GM19395 (cell line): ENCODE results near the gene ZAR1L.

Source experiments
- ATAC-seq: cut with Tn5 transposase; IDR thresholded peaks from one replicate; pipeline ENCODE4 v1.9.1; 2021; ENCODE audit warnings: mild to moderate bottlenecking, moderate library complexity; ENCODE audit not compliant: unreplicated experiment

The ZAR1L gene

DNA sequence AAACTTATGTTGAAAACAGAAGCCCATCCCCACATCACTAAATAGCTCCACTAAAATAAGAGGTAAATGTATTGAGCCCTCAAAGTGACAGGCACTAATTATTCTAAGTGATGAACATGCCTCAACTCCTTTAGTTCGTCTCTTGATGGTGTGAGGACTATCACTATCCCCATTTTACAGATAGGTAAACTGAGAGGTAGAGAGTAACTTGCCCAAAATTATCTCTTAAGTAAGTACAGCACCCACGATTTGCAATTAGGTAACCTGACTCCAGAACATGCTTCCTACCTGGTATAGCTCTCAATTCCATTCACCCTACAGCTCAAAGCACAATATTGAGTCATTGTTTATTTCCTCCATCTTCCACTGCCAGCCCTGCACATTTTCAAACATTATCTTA, 12.7 kb downstream of the ZAR1L start:
- no peak for ATAC-seq

GRCh38 chr13:32300920-32301319, 14.2 kb downstream of the ZAR1L start:
- no peak for ATAC-seq

DNA sequence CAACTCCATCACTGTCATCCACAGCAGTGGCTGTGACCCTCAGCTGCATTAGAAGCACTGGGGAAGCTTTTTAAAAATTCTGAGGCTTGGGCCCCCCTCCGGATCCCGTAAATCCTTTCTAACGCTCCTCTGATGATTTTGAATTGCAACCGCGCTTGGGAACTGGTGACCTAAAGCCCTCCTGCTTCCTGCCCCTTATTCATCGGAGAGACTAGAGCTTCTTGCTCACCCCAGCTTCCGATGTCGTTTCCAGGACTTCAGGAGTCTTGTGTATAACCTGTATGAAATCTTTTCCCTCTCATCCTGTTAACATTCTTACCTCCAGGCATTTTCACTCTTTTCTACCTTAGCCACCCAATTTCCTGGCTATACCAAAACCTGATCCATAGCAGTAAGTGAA, 14.8 kb downstream of the ZAR1L start:
- ATAC-seq, result no peak

DNA sequence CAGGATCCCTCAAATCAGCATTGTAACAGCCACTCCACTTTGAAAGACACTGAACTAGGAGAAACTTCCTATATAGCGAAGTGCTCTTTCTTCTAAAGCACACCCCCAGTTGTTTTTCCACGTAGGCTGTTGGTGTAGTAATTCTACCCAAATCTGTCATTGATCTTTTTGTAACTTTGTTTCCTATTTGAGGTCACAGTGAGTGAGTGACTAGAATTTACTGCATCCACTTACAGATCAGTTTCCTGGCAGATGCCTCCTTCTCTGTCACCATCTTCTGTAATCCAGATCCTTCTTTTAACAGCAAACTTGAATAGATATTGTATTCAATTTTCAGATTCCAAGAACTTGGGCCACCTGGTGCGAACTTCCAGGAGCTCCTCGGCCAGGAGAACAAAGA, 15.3 kb downstream of the ZAR1L start:
- ATAC-seq, result no peak

- ATAC-seq, result no peak
Observed at GRCh38 chr13:32298695-32299094, 16.5 kb downstream of the ZAR1L start.

DNA sequence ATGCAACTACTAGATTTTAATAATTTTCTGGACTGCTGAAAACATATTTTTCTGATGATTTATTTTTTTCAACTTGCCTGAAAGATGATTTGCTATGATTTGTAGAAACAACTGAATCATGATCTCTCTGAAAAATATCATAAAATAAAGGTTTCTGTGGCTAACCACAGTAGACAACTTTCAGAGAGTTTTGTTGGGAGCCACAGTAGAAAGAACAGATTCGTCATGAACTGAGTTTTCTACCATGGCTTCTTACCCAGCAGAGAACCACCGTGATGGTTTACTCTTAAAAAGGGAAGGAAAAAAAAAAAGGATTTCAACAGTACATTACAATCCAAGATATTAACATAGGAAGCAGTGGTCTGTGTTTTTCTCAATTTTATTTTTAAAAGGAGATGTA, 18.0 kb downstream of the ZAR1L start:
- no peak for ATAC-seq

- no peak for ATAC-seq
Observed at GRCh38 chr13:32285633-32285965, 29.6 kb downstream of the ZAR1L start.

DNA sequence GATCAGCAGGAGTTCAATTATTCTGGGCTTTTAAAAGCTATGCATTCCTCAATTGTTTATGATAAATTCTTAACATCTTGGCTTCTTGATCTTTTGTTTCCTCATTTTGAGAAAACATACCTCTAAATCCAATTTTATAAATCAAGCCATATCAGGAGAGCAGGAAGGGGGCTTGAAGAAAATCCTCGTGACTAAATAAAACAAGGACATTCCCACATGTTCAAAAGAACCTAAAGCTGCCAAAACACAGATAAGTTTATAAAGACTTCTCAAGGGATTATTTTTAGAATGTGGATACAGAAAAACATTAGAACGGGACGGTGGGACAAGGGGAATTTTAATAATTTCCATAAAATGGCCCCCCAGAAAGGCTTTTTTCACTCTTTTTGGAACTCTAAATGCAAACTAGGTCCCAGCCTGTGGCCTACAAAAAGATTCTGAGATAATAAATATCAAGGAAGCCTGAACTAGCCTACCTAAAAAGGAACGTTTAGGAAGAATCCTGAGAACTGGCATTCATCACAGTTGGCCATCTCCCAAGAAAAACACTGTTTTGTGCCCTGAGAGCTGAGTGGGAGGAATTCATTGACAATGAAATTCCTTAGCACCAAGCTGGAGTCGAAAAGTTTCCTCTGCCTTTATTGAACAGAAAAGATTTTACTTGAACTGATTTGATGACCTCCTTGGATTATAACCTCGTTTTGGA, 30.1 kb downstream of the ZAR1L start:
- ATAC-seq, result no peak

DNA sequence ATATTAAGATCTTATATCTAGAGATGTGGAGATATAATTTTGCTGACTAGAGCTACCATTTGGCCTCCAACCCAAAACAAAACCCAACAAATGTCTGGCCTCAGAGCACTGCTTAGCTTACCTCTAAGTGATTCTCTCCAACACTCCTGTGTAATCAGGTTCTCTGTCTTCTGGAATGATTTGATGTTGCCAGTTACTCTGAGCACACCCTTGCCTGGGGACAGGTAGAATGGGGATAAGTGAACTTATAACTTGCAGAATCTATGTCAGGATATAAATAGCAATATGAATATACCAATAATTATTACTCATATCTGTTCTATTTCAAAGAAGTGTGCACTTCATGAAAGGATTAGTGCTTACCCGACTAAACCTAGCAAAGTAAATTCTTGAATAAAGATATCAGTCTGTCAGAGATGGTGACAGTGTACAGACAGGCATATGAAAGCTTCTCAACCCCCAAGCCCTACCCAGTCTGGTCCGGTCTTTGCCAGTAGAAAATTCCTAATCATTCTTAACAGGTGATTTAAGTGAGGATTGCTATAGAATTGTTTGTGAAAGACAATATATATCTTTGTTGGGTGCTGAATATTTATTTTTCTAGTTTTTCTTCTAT, 33.0 kb downstream of the ZAR1L start:
- no peak for ATAC-seq

- no peak for ATAC-seq
Observed at GRCh38 chr13:32281096-32281495, 34.1 kb downstream of the ZAR1L start.

DNA sequence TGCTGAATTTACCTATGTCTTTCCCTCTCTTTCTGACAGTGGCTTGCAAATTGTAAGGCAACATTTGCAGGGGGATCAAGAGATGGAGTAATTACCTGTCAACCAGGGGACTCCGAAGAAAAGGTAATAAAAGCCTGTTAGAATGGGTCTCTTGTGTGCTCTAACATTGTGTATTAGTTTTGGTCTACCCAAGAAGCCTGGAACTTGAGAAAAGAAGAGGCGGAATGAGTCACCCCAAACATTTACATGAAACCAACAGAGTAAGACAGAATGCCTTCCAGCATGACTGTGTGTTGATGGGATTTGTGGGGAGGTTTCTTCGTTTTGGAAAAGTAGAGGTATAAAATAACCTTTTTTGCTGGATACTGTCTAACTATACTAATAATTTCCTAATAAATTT, 36.7 kb downstream of the ZAR1L start:
- ATAC-seq, result no peak

DNA sequence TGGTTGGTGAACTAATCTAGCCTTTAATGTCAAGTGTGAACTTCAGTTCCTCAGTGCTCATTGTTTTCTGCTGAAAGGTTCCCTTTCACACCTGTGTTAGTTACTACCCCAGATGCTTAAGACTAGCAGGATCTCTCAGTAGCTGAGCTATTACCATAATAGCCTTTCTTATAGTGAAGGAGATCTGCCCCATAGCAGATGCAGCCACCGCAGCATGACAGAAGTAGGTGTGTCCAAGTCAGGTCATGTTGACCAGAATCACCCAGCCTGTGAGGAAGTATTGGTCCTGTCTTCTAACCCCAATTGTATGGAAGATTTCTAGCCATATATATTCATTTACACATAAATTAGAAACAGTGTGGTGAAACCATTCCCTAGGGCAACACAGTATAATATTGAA, 37.3 kb downstream of the ZAR1L start:
- no peak for ATAC-seq

DNA sequence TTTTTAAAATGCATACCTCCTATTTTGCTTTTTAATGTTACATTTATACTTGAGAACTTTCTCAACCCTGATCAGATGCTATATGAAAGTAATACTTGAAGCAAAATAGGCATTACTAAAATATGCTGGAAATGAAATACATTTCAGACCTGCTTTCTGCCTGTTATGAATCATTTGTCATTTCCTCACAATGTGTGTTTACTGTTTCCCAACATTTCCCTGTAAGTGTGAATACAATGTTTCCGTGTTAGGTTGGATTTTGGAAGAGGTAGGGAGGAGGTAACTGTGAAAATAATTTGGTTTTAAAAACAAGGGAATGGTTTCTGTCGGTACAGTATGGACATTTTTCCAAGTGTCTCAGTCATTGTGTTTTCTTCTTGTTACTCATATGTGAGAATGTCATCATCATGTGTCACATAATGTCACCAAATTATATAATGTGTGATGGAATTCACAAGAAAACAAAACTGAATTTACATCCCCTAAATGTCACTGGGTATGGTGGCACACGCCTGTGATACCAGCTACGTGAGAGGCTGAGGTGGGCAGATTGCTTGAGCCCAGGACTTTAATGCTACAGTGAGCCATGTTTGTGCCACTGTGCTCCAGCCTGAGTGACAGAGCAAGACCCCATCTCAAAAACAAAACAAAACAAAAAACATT, 43.0 kb downstream of the ZAR1L start:
- no peak for ATAC-seq

- ATAC-seq, result no peak
Observed at GRCh38 chr13:32267836-32268439, 47.2 kb downstream of the ZAR1L start.

- no peak for ATAC-seq
Observed at GRCh38 chr13:32266130-32266529, 49.0 kb downstream of the ZAR1L start.

DNA sequence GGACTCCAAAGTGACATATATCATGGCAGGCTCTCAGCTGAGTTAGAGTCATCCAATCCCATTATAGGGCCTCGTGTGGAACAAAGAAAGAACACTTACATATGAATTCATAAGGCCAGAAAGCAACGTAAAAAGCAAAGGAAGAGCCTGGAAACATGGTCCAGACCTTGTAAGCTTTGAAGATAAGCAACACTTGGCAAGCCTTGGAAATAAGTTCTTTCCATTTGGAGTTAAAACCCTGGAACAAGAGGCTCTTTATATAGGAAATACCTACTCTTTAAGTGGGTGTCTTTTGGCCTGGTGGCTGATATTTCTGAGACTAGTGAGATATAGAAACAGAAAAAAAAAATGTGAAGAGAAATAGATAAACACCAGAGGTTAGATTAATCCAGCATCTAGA, 49.4 kb downstream of the ZAR1L start:
- ATAC-seq, result no peak

GRCh38 chr13:32264407-32264806, 50.8 kb downstream of the ZAR1L start:
- no peak for ATAC-seq

- no peak for ATAC-seq
Observed at GRCh38 chr13:32262619-32263018, 52.5 kb downstream of the ZAR1L start.

GRCh38 chr13:32262165-32262564, 53.0 kb downstream of the ZAR1L start:
- ATAC-seq, result no peak

DNA sequence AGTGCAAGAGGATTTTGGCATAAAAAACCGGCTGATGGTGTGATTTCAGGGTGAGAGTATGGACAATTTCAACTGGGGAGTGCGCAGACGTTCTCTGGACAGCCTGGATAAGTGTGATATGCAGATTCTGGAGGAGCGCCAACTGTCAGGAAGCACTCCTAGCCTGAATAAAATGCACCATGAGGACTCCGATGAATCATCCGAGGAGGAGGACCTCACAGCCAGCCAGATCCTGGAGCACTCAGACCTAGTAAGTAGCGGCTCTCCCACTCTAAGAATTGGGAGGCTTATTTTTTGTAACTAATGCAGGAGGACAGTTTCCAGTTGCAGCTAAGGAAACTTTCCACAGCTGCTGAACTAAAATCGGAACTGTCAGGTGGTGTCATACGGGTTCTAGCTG, 53.6 kb downstream of the ZAR1L start:
- ATAC-seq, result no peak

- ATAC-seq, result no peak
Observed at GRCh38 chr13:32259116-32259515, 56.0 kb downstream of the ZAR1L start.

DNA sequence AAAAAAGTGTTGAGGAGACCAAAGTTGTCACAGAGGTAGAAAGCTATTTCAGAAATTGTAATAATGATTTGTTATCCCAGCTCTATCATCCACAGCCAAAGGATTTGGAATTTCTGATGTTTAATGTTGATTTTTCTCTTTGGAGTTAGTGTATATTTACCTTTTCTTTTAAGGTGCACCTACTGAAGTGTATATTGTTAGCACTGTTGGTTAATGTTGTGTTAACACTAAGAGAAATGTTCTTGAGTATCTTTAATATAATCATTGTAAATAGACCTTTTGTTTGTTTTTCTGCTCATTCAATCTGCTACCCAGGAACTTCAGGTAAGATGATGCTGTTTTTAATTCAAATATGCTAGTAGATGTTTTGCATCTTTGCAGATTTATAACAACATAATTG, 57.5 kb downstream of the ZAR1L start:
- no peak for ATAC-seq
